G401.6 (cell line): ENCODE data around the gene APBB2.

ENCODE experiments used
- FAIRE-seq: peaks from 2 replicates; lab custom pipeline; 2012; peaks lifted over from hg19 to GRCh38; lab: Jason Lieb, UNC

Gene APBB2

GRCh38 chr4:40971338-40971737, 243.0 kb downstream of the APBB2 start:
- no peak for FAIRE-seq

DNA sequence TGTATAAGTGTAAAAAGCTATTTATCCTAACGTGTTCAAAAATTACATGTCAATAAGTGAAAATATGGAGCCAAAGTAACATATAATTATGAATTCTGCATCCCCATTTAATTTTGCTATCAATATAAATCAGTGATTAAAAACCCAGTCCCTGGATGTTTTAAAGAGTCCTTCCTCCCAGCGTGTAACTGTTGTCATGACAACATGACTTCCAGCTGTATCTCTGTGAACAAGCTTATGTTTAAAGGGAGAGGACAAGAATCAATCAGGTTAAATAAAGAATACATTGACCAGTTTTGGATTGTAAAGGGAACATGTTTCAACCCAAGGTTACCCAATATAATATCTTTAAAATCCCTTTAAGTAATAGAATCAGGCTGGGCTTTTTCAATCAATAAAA, 244.8 kb downstream of the APBB2 start:
- no peak for FAIRE-seq

DNA sequence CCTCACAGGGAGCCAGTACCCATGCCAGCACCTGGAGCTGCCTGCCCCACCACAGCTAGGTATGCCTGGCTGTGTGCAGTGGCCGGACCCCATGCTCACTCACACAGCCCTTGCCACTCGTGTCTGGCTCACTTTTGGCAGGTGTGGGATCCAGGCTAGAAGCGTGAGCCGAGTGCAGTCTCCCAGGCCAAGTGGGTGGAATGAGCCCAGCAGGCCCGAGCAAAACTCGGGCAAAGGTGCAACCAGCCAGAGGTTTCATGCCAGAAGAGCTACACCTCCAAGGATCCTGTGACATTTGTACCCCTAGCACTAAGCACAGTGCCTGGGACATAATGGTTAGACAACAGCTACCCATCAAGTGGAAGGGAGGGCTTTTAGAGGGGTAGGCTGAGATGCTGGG, 246.8 kb downstream of the APBB2 start:
- no peak for FAIRE-seq

DNA sequence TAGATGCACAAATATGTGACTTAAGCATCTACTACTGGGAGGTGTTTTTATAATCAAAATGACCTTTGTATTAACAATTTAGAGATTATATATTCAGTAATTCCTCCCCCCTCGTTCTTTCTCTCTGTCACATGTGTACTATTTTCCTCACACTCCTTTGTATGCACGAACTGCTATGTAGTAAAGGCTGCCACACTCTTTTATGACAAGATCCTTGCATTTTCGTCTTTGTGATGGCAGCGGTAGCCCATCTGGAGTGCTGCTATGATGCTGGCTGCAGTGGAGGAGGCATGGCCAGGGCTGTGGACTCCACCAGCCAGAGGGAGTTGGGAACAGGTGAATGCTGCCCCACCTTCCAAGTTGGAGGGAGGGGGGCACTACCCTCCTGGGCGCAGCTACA, 248.3 kb downstream of the APBB2 start:
- FAIRE-seq, result no peak

- no peak for FAIRE-seq
Observed at GRCh38 chr4:40963897-40964478, 250.4 kb downstream of the APBB2 start.

GRCh38 chr4:40962551-40963180, 251.7 kb downstream of the APBB2 start:
- no peak for FAIRE-seq

GRCh38 chr4:40960941-40961340, 253.4 kb downstream of the APBB2 start:
- no peak for FAIRE-seq

DNA sequence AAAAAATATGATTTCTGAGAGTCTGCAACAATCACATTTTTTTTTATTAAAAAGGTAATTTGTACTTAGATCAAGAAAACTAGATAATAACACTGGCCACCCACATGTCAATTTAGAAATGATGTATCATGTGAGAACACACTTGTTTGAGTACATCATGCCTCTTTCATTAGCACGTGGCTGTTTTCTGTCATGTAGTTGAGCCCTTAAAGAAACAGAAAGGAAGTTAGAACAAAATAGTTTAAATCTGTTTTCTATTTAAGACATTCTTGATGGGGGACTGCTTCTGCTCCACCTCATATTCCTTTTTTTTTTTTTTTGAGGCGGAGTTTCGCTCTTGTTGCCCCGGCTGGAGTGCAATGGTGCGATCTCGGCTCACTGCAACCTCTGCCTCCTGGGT, 257.1 kb downstream of the APBB2 start:
- FAIRE-seq, result no peak

GRCh38 chr4:40956721-40957255, 257.6 kb downstream of the APBB2 start:
- no peak for FAIRE-seq

GRCh38 chr4:40954088-40954668, 260.2 kb downstream of the APBB2 start:
- no peak for FAIRE-seq

DNA sequence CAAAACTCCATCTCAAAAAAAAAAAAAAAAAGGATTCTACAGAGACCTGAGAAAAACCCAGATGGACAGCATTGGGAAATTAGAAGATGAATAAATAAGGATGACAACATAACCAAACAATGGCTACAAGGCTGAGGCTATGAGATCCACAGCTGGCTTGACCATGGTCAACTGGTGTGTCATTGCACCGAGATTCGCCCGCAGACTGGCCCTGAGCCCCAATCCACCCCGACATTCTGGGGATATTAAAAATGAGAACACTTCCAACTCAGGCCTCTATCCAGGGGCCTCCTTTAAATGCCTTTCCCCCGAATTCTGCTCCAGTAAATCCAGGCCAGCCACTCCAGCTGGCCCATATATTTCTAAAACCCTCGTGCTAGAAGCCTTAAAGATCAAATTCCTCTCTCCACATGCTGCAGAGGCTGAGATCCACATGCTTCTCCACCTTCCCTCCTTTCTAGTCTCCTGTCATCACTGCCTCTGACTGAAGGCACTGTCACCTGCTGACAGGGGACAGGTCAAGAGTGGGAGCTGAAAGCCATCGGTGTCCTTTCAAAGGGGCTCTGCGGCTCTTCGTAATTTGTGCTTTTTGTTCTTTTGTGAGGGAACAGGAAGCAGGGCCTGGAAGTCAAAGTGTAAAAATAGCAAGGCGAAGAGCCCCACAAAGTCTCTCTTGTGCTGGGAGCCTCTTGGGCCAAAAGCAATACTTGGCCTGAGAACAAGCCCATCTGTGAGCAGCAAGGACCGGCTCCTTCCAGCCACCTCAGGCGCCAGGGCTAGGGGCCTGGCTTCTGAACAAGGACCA, 260.9 kb downstream of the APBB2 start:
- no peak for FAIRE-seq

GRCh38 chr4:40952672-40953071, 261.7 kb downstream of the APBB2 start:
- no peak for FAIRE-seq

- FAIRE-seq, result no peak
Observed at GRCh38 chr4:40952217-40952616, 262.1 kb downstream of the APBB2 start.

- no peak for FAIRE-seq
Observed at GRCh38 chr4:40951026-40951425, 263.3 kb downstream of the APBB2 start.

GRCh38 chr4:40949358-40950100, 264.8 kb downstream of the APBB2 start:
- FAIRE-seq, result no peak

- no peak for FAIRE-seq
Observed at GRCh38 chr4:40948014-40948413, 266.3 kb downstream of the APBB2 start.

- FAIRE-seq, result no peak
Observed at GRCh38 chr4:40946652-40947051, 267.7 kb downstream of the APBB2 start.

DNA sequence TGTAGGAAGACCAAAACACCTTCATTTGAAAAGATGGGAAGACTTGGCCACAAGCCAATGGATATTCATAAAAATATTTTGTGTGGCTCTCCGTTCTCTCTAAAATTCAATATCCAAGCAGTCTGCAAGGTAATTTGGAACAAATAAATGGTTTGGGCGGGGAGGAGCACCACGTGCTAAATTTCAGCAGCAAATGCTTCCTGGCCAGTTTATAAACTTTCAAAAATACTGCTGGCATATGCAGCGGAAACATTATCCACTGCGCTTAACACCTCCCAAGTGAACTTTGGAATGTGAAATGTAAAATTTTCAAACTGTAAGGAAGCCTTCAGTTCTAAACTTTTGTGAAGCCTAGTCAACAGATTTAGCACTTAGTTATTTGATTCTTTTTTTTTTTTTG, 273.6 kb downstream of the APBB2 start:
- FAIRE-seq, result no peak

- FAIRE-seq, result no peak
Observed at GRCh38 chr4:40940317-40940741, 274.0 kb downstream of the APBB2 start.

- no peak for FAIRE-seq
Observed at GRCh38 chr4:40939856-40940255, 274.5 kb downstream of the APBB2 start.

- no peak for FAIRE-seq
Observed at GRCh38 chr4:40938337-40938736, 276.0 kb downstream of the APBB2 start.

GRCh38 chr4:40937140-40937725, 277.1 kb downstream of the APBB2 start:
- FAIRE-seq, result no peak
